Cardiac fibroblast (primary cell): Measurements from ENCODE around the gene ERP27.
A peak's percentile ranks its signal among the peaks of the same experiment; 100 is the strongest.

Experiments used
- DNase-seq, 2 donors: peaks; one replicate each; pipeline versions ENCODE4 v3.0.0 to v3.0.0-alpha.2; 2010; ENCODE audit warnings: low read depth in 2 of 2
- H3K4me3 ChIP-seq, 2 donors: replicated peaks in 1 of 2; 1 replicate in 1 of 2; 2 replicates in 1 of 2; pipeline ENCODE4 v1.5.1; 2011; ENCODE audit warnings: low read depth in 2 of 2, low read length in 2 of 2, mild to moderate bottlenecking in 2 of 2, moderate library complexity in 1 of 2
- CTCF ChIP-seq: IDR thresholded peaks from one replicate; pipeline ENCODE4 v1.5.1; 2011; ENCODE audit warnings: low read depth, mild to moderate bottlenecking, low read length, inconsistent platforms

ERP27 gene

GRCh38 chr12:14942196-14942931 lies 4.0 kb upstream of the ERP27 start:
- no peak overlapping the region for H3K4me3 ChIP-seq
- no peak for TF ChIP-seq CTCF
- DNase-seq, result no peak

- TF ChIP-seq CTCF, result no peak
- H3K4me3 ChIP-seq, result no peak overlapping the region
- DNase-seq, result no peak
Observed at GRCh38 chr12:14941369-14941768, 3.0 kb upstream of the ERP27 start.

- no peak overlapping the region for H3K4me3 ChIP-seq
- TF ChIP-seq CTCF, result peak; percentile 17
- DNase-seq, result no peak
Observed at GRCh38 chr12:14937689-14938088, 648 bp downstream of the ERP27 start.

- no peak overlapping the region for H3K4me3 ChIP-seq
- no peak for TF ChIP-seq CTCF
- peak in 1 of 2 donors; percentile 34 for DNase-seq
Observed at GRCh38 chr12:14937014-14937413, 1.3 kb downstream of the ERP27 start.

GRCh38 chr12:14936224-14936861 lies 2.0 kb downstream of the ERP27 start:
- H3K4me3 ChIP-seq, result no peak overlapping the region
- DNase-seq, result no peak
- TF ChIP-seq CTCF, result peak; percentile 29

- H3K4me3 ChIP-seq, result no peak overlapping the region
- no peak for TF ChIP-seq CTCF
- DNase-seq, result no peak
Observed at GRCh38 chr12:14935031-14935430, 3.3 kb downstream of the ERP27 start.

GRCh38 chr12:14934511-14934910 lies 3.8 kb downstream of the ERP27 start:
- no peak overlapping the region for H3K4me3 ChIP-seq
- no peak for DNase-seq
- no peak for TF ChIP-seq CTCF
